Spleen (tissue), 11 donors: Measurements from ENCODE around the gene FURIN. TPM values are rescaled to one million over a fixed set of nuclear protein-coding genes. Genes with fewer than 3 reads are reported as not detected.
A peak's percentile ranks its signal among the peaks of the same experiment; 100 is the strongest.

Experiments
- DNase-seq: peaks from one replicate; pipeline ENCODE4 v3.0.0-alpha.2; 2020
- H3K27ac ChIP-seq, 8 donors: fragments of 200-600 bp; sonication (generic) in 7 of 8; 1 replicate in 4 of 8; 2 replicates in 4 of 8; pipeline versions ENCODE4 v1.5.0 to v1.8.0; 2016 to 2021; ENCODE audit warnings: inconsistent platforms in 4 of 8, mild to moderate bottlenecking in 4 of 8, moderate library complexity in 1 of 8
- H3K27me3 ChIP-seq, 7 donors: fragments of 200-600 bp; sonication (generic) in 6 of 7; replicated peaks in 1 of 7; 1 replicate in 4 of 7; 2 replicates in 3 of 7; pipeline versions ENCODE4 v1.5.0 to v1.8.0; 2016 to 2021; ENCODE audit warnings: inconsistent platforms in 3 of 7, mild to moderate bottlenecking in 1 of 7
- H3K36me3 ChIP-seq, 6 donors: fragments of 200-600 bp; sonication (generic) in 5 of 6; 1 replicate in 4 of 6; 2 replicates in 2 of 6; pipeline versions ENCODE4 v1.5.0 to v1.8.0; 2016 to 2021; ENCODE audit warnings: inconsistent platforms in 2 of 6
- H3K4me1 ChIP-seq, 6 donors: fragments of 200-600 bp; sonication (generic) in 5 of 6; 1 replicate in 3 of 6; 2 replicates in 3 of 6; pipeline versions ENCODE4 v1.5.0 to v1.8.0; 2016 to 2021; ENCODE audit warnings: inconsistent platforms in 3 of 6
- H3K4me3 ChIP-seq, 8 donors: fragments of 200-600 bp; sonication (generic) in 7 of 8; 1 replicate in 4 of 8; 2 replicates in 4 of 8; pipeline versions ENCODE4 v1.5.0 to v1.8.0; 2016 to 2021; ENCODE audit warnings: inconsistent platforms in 4 of 8, mild to moderate bottlenecking in 4 of 8, moderate library complexity in 2 of 8
- H3K9me3 ChIP-seq, 8 donors: fragments of 200-600 bp; sonication (generic) in 7 of 8; 1 replicate in 4 of 8; 2 replicates in 4 of 8; pipeline versions ENCODE4 v1.5.0 to v1.8.0; 2016 to 2021; ENCODE audit warnings: inconsistent platforms in 4 of 8
- CTCF ChIP-seq, 11 experiments: fragments of 200-600 bp in 7 of 11; fragments of 450-650 bp in 4 of 11; sonication (generic) in 4 of 11; IDR thresholded peaks in 8 of 11; conservative IDR thresholded peaks in 3 of 11; 1 replicate in 7 of 11; 2 replicates in 4 of 11; pipeline versions ENCODE4 v1.4.0 to v1.8.0; 2016 to 2021; ENCODE audit warnings: antibody characterized with exemption in 11 of 11, inconsistent platforms in 4 of 11, mild to moderate bottlenecking in 1 of 11
- POLR2A ChIP-seq, 3 donors: fragments of 450-650 bp; IDR thresholded peaks; one replicate each; pipeline ENCODE4 v1.5.1; 2017; ENCODE audit warnings: antibody characterized with exemption in 3 of 3, mild to moderate bottlenecking in 1 of 3
- POLR2AphosphoS5 ChIP-seq, 3 donors: sonication (generic); formaldehyde crosslinking; IDR thresholded peaks; one replicate each; pipeline ENCODE4 v1.5.1; 2017; ENCODE audit warnings: antibody characterized with exemption in 3 of 3
- WGBS, 5 donors: extraction: QIAGEN DNeasy Blood & Tissue Kit in 3 of 5; methylation state at CpG; one replicate each; pipeline versions ENCODE4 v1.1.5 to v1.1.7; 2013 to 2018; 5-methylcytosine and 5-hydroxymethylcytosine counted together
- intact Hi-C: fragments of 100-400 bp; cut with DNase I; formaldehyde crosslinking; loops from one replicate; pipeline ENCODE4 v1.15.0; 2023; ENCODE audit warnings: low total_unique reads
- polyA plus RNA-seq, 3 donors: library from polyadenylated mRNA; stranded (reverse); fragments of 200-250 nt; gene quantifications; one replicate each; pipeline ENCODE4 v1.2.1, GENCODE V29; 2013
- total RNA-seq, 7 donors: library from RNA; depleted of rRNA in 3 of 7; stranded (reverse); fragments of >200 nt in 3 of 7; fragmentation: NEBNext Ultra II Directional in 4 of 7; extraction: Animal tissue kit (Norgen Biotek cat#: 25700) in 4 of 7; gene quantifications; one replicate each; pipeline versions ENCODE4 v1.1.0 to v1.2.1, GENCODE V29; 2016 to 2021
- donor health status: healthy with polysubstance abuse.
- donor health status: DM: no; HTN: no; CAD: no; lungs with moderate emphysema.
- donor health status: DM: no; HTN: no; CAD: no.
- donor health status: Bipolar disorder and iron deficiency.
- donor health status: healthy.
- donor health status: DM: no; HTN: no; CAD: no.
- donor health status: DM: yes; HTN: yes; CAD: no.

FURIN gene
- total and polyA plus RNA-seq, 10 donors: 10.0 to 139 (median 79.0) TPM

GRCh38 chr15:90834626-90835025 lies 33.8 kb upstream of the FURIN start:
- Histone ChIP-seq H3K36me3 (no peaks in the 10 kb centered on the region), H3K27ac (no peak overlapping the region), H3K27me3 (peaks cover 0 to 3% (median 0%) of the 10 kb centered on the region in 7 donors), H3K4me1 (peaks cover 21 to 80% (median 53%) of the 10 kb centered on the region in 6 donors), H3K9me3 (no peaks in the 10 kb centered on the region), H3K4me3 (no peak overlapping the region)
- no peak for DNase-seq
- no peak for TF ChIP-seq POLR2A (IDR thresholded peaks at IDR 0.05)
- TF ChIP-seq CTCF (IDR thresholded peaks at IDR 0.05 in 8 of 11, conservative IDR thresholded peaks at IDR 0.05 in 3 of 11): no peak
- TF ChIP-seq POLR2AphosphoS5 (IDR thresholded peaks at IDR 0.05): no peak
- 62 to 84% (median 69%) methylated on average over 5 of the region's 5 CpGs for WGBS, 5 donors
- intact Hi-C loops: loop anchor here (10.0 kb wide), 1 partner anchor 50 kb away; the partner anchor contains the start of gene FES

- no peak for TF ChIP-seq POLR2A (IDR thresholded peaks at IDR 0.05)
- TF ChIP-seq CTCF (IDR thresholded peaks at IDR 0.05 in 8 of 11, conservative IDR thresholded peaks at IDR 0.05 in 3 of 11): no peak
- TF ChIP-seq POLR2AphosphoS5 (IDR thresholded peaks at IDR 0.05): no peak
- H3K9me3 ChIP-seq: no peaks in the 10 kb centered on the region
- no peak for DNase-seq
- no peak overlapping the region for H3K4me3 ChIP-seq
- no peaks in the 10 kb centered on the region for H3K36me3 ChIP-seq
- H3K4me1 ChIP-seq: peaks cover 11 to 74% (median 44%) of the 10 kb centered on the region in 6 donors
- H3K27me3 ChIP-seq: no peaks in the 10 kb centered on the region
- H3K27ac ChIP-seq: peak overlapping the region in 5 of 8 donors; percentile 30 to 87 (median 64)
- intact Hi-C loops: loop anchor here (10.0 kb wide), 1 partner anchor 48 kb away; the partner anchor contains the start of gene FES
- WGBS, 5 donors: 65 to 72% (median 66%) methylated on average over 7 of the region's 7 CpGs
These were observed 32.0 kb upstream of the FURIN start for GRCh38 chr15:90836296-90836871.

GRCh38 chr15:90837094-90837493 lies 31.3 kb upstream of the FURIN start:
- Histone ChIP-seq H3K27ac (peak overlapping the region in 7 of 8 donors; percentile 2 to 87 (median 63)), H3K9me3 (no peaks in the 10 kb centered on the region), H3K4me3 (no peak overlapping the region), H3K4me1 (peaks cover 11 to 69% (median 43%) of the 10 kb centered on the region in 6 donors), H3K27me3 (no peaks in the 10 kb centered on the region), H3K36me3 (no peaks in the 10 kb centered on the region)
- intact Hi-C loops: loop anchor here (10.0 kb wide), 1 partner anchor 48 kb away; the partner anchor contains the start of gene FES
- 58 to 78% (median 66%) methylated on average over 11 of the region's 11 CpGs for WGBS, 5 donors
- peak; percentile 86 for DNase-seq
- TF ChIP-seq POLR2AphosphoS5 (IDR thresholded peaks at IDR 0.05) (peak; percentile 79 to 81 (median 81)), POLR2A (IDR thresholded peaks at IDR 0.05) (no peak), CTCF (IDR thresholded peaks at IDR 0.05 in 8 of 11, conservative IDR thresholded peaks at IDR 0.05 in 3 of 11) (peak in 1 of 11 experiments; percentile 7)

GRCh38 chr15:90838139-90838538 lies 30.2 kb upstream of the FURIN start:
- DNase-seq: peak; percentile 87
- H3K4me1 ChIP-seq: peaks cover 11 to 62% (median 43%) of the 10 kb centered on the region in 6 donors
- WGBS, 5 donors: 15 to 34% (median 17%) methylated on average over 11 to 15 of the region's 15 CpGs
- H3K4me3 ChIP-seq: peak overlapping the region in 1 of 8 donors; percentile 35
- peak overlapping the region in 5 of 8 donors; percentile 2 to 87 (median 63) for H3K27ac ChIP-seq
- intact Hi-C loops: loop anchor here (10.0 kb wide), 1 partner anchor 47 kb away; the partner anchor contains the start of gene FES
- no peaks in the 10 kb centered on the region for H3K9me3 ChIP-seq
- H3K36me3 ChIP-seq: no peaks in the 10 kb centered on the region
- TF ChIP-seq CTCF (IDR thresholded peaks at IDR 0.05 in 8 of 11, conservative IDR thresholded peaks at IDR 0.05 in 3 of 11) (no peak), POLR2AphosphoS5 (IDR thresholded peaks at IDR 0.05) (peak; percentile 32 to 69 (median 52))
- H3K27me3 ChIP-seq: no peaks in the 10 kb centered on the region
